Measurements from ENCODE around the gene UNC5C. TPM values are rescaled to one million over a fixed set of nuclear protein-coding genes. Genes with fewer than 3 reads are reported as not detected.

The UNC5C gene
- total RNA-seq, 2 experiments from 2014 or later: not detected

- no peaks in the 10 kb centered on the region for H3K9me3 Mint-ChIP-seq
- peaks cover 67% of the 10 kb centered on the region for H3K27me3 Mint-ChIP-seq
- no peak for DNase-seq
- H3K27ac Mint-ChIP-seq: no peak overlapping the region
- peak overlapping the region; percentile 74 for H3K4me3 Mint-ChIP-seq
- H3K36me3 Mint-ChIP-seq: no peaks in the 10 kb centered on the region
- peaks cover 22% of the 10 kb centered on the region for H3K4me1 Mint-ChIP-seq
Measured at GRCh38 chr4:95550115-95550987, 1.6 kb upstream of the UNC5C start.

GRCh38 chr4:95549246-95550114 is 707 bp upstream of the UNC5C start:
- peaks cover 65% of the 10 kb centered on the region for H3K27me3 Mint-ChIP-seq
- peaks cover 22% of the 10 kb centered on the region for H3K4me1 Mint-ChIP-seq
- no peaks in the 10 kb centered on the region for H3K9me3 Mint-ChIP-seq
- DNase-seq: peak; percentile 38
- peak overlapping the region; percentile 79 for H3K4me3 Mint-ChIP-seq
- H3K36me3 Mint-ChIP-seq: no peaks in the 10 kb centered on the region
- no peak overlapping the region for H3K27ac Mint-ChIP-seq

- H3K36me3 Mint-ChIP-seq: no peaks in the 10 kb centered on the region
- H3K9me3 Mint-ChIP-seq: peaks cover 1% of the 10 kb centered on the region
- peaks cover 22% of the 10 kb centered on the region for H3K4me1 Mint-ChIP-seq
- H3K27ac Mint-ChIP-seq: no peak overlapping the region
- peak overlapping the region; percentile 14 for H3K4me3 Mint-ChIP-seq
- peaks cover 69% of the 10 kb centered on the region for H3K27me3 Mint-ChIP-seq
- no peak for DNase-seq
Measured at GRCh38 chr4:95547715-95548471, 880 bp downstream of the UNC5C start.

- H3K9me3 Mint-ChIP-seq: peaks cover 2% of the 10 kb centered on the region
- no peak overlapping the region for H3K27ac Mint-ChIP-seq
- H3K27me3 Mint-ChIP-seq: peaks cover 67% of the 10 kb centered on the region
- H3K4me1 Mint-ChIP-seq: peaks cover 22% of the 10 kb centered on the region
- DNase-seq: no peak
- no peaks in the 10 kb centered on the region for H3K36me3 Mint-ChIP-seq
- no peak overlapping the region for H3K4me3 Mint-ChIP-seq
Measured at GRCh38 chr4:95546866-95547714, 1.7 kb downstream of the UNC5C start.

GRCh38 chr4:95546221-95546620 is 2.6 kb downstream of the UNC5C start:
- Mint-ChIP-seq H3K9me3 (peaks cover 2% of the 10 kb centered on the region), H3K27ac (no peak overlapping the region), H3K36me3 (no peaks in the 10 kb centered on the region), H3K4me1 (peaks cover 22% of the 10 kb centered on the region), H3K4me3 (no peak overlapping the region), H3K27me3 (peaks cover 60% of the 10 kb centered on the region)
- no peak for DNase-seq

GRCh38 chr4:95545546-95545945 is 3.2 kb downstream of the UNC5C start:
- Mint-ChIP-seq H3K4me1 (peaks cover 22% of the 10 kb centered on the region), H3K27me3 (peaks cover 57% of the 10 kb centered on the region), H3K9me3 (peaks cover 2% of the 10 kb centered on the region), H3K36me3 (no peaks in the 10 kb centered on the region), H3K27ac (no peak overlapping the region), H3K4me3 (no peak overlapping the region)
- no peak for DNase-seq

GRCh38 chr4:95544113-95545103 is 4.4 kb downstream of the UNC5C start:
- H3K4me3 Mint-ChIP-seq: no peak overlapping the region
- no peak overlapping the region for H3K27ac Mint-ChIP-seq
- H3K36me3 Mint-ChIP-seq: no peaks in the 10 kb centered on the region
- H3K27me3 Mint-ChIP-seq: peaks cover 52% of the 10 kb centered on the region
- peaks cover 2% of the 10 kb centered on the region for H3K9me3 Mint-ChIP-seq
- peaks cover 17% of the 10 kb centered on the region for H3K4me1 Mint-ChIP-seq
- DNase-seq: no peak

- Mint-ChIP-seq H3K9me3 (peaks cover 2% of the 10 kb centered on the region), H3K36me3 (no peaks in the 10 kb centered on the region)
Measured at GRCh38 chr4:95541889-95542607, 6.7 kb downstream of the UNC5C start.

GRCh38 chr4:95541094-95541493 is 7.7 kb downstream of the UNC5C start:
- Mint-ChIP-seq H3K27me3 (peaks cover 23% of the 10 kb centered on the region), H3K4me1 (no peaks in the 10 kb centered on the region), H3K4me3 (no peak overlapping the region), H3K27ac (no peak overlapping the region), H3K36me3 (no peaks in the 10 kb centered on the region), H3K9me3 (peaks cover 2% of the 10 kb centered on the region)
- DNase-seq: no peak

More at GRCh38 chr4:95541889-95542607, 6.7 kb downstream of the UNC5C start:
- no peak overlapping the region for H3K27ac Mint-ChIP-seq
- H3K4me1 Mint-ChIP-seq: no peaks in the 10 kb centered on the region
- H3K27me3 Mint-ChIP-seq: peaks cover 33% of the 10 kb centered on the region
- no peak overlapping the region for H3K4me3 Mint-ChIP-seq
- no peak for DNase-seq

GRCh38 chr4:95540227-95540626 is 8.5 kb downstream of the UNC5C start:
- Mint-ChIP-seq H3K36me3 (no peaks in the 10 kb centered on the region), H3K4me1 (no peaks in the 10 kb centered on the region), H3K27me3 (peaks cover 21% of the 10 kb centered on the region), H3K27ac (no peak overlapping the region), H3K9me3 (peaks cover 2% of the 10 kb centered on the region), H3K4me3 (no peak overlapping the region)
- DNase-seq: no peak

- Mint-ChIP-seq H3K4me1 (no peaks in the 10 kb centered on the region), H3K9me3 (peaks cover 2% of the 10 kb centered on the region), H3K27me3 (peaks cover 12% of the 10 kb centered on the region)
Measured at GRCh38 chr4:95539106-95539505, 9.7 kb downstream of the UNC5C start.

GRCh38 chr4:95537863-95538488 is 10.8 kb downstream of the UNC5C start:
- Mint-ChIP-seq H3K9me3 (peaks cover under 1% of the 10 kb centered on the region), H3K4me3 (no peak overlapping the region), H3K27me3 (peaks cover 13% of the 10 kb centered on the region), H3K4me1 (no peaks in the 10 kb centered on the region), H3K36me3 (no peaks in the 10 kb centered on the region), H3K27ac (no peak overlapping the region)
- DNase-seq: no peak

More at GRCh38 chr4:95539106-95539505, 9.7 kb downstream of the UNC5C start:
- DNase-seq: no peak
- H3K27ac Mint-ChIP-seq: no peak overlapping the region
- no peaks in the 10 kb centered on the region for H3K36me3 Mint-ChIP-seq
- H3K4me3 Mint-ChIP-seq: no peak overlapping the region

All from activated naive CD8-positive, alpha-beta T cell treated with anti-CD3 and anti-CD28 coated beads for 36 hours (primary cell).